HG02852 (cell line): ENCODE results near the gene UPB1.
"Not testable (repeated sequence)": the region's sequence is repeated elsewhere in the genome, so short reads cannot be mapped to it uniquely, and the experiment has no call there.

Experiments
- ATAC-seq: cut with Tn5 transposase; IDR thresholded peaks from one replicate; pipeline ENCODE4 v1.9.1; 2021; ENCODE audit warnings: mild to moderate bottlenecking, moderate library complexity; ENCODE audit not compliant: unreplicated experiment

The UPB1 gene

GRCh38 chr22:24474649-24475255 is 20.4 kb upstream of the UPB1 start:
- ATAC-seq: no peak

- ATAC-seq: no peak
These were observed 13.5 kb upstream of the UPB1 start for GRCh38 chr22:24481641-24482040.

DNA sequence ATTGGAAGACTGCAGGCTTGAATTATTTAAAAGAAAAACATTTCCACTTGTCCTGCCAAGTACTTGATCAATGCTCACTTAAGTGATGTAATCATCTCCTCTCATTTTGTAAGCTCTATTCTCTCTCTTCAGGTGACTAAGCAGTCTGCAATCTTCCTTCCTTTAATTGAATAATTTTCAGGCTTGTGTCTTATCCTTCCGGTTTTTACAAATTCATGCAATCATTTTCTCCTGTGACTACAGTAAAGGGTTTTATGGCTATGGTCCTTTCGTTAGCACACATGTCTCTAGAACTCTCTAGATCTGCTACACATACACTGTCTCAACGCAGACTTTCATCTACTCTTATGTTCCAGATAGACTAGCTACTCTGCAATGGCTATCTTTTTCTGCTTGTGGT is 12.6 kb upstream of the UPB1 start:
- no peak for ATAC-seq

DNA sequence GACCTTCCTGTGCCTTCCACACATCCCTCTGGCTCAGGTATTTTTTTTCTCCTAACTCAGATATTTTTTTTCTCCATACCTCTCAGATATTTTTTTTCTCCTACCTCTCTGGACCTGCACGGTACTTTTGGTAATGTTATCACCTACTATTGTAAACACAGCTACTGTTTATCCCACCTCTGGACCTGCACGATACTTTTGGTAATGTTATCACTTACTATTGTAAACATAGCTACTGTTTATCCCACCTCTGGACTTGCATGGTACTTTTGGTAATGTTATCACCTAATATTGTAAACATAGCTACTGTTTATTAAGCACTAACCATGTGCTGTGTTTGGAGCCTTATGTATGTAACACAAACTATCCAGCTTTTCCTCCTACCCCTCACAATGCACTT is 12.1 kb upstream of the UPB1 start:
- ATAC-seq: no peak

- ATAC-seq: no peak
These were observed 11.1 kb upstream of the UPB1 start for GRCh38 chr22:24483976-24484545.

GRCh38 chr22:24485170-24485569 is 10.0 kb upstream of the UPB1 start:
- no peak for ATAC-seq

GRCh38 chr22:24485608-24486007 is 9.5 kb upstream of the UPB1 start:
- ATAC-seq: no peak

- ATAC-seq: no peak
These were observed 8.6 kb upstream of the UPB1 start for GRCh38 chr22:24486501-24486921.

GRCh38 chr22:24489011-24489410 is 6.1 kb upstream of the UPB1 start:
- ATAC-seq: no peak

GRCh38 chr22:24489434-24489833 is 5.7 kb upstream of the UPB1 start:
- ATAC-seq: not testable (repeated sequence)

DNA sequence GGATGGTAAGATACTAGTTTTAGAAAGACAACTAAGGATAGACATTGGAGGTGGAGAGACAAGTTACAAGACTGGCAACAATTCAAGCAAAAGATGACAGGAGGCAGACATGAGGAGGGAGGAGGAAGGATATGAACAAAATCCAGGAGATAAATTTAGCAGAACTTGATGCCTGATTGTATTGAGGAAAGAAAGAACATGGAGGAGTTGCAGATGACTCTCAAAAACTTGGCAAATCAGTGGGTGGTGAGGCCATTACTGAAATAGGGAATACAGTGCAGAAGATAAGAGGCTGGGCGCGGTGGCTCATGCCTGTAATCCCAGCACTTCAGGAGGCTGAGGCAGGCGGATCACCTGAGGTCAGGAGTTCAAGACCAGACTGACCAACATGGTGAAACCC is 2.7 kb upstream of the UPB1 start:
- ATAC-seq: no peak

- no peak for ATAC-seq
These were observed 985 bp upstream of the UPB1 start for GRCh38 chr22:24494167-24494527.

GRCh38 chr22:24495365-24495675 is 188 bp downstream of the UPB1 start:
- ATAC-seq: no peak

DNA sequence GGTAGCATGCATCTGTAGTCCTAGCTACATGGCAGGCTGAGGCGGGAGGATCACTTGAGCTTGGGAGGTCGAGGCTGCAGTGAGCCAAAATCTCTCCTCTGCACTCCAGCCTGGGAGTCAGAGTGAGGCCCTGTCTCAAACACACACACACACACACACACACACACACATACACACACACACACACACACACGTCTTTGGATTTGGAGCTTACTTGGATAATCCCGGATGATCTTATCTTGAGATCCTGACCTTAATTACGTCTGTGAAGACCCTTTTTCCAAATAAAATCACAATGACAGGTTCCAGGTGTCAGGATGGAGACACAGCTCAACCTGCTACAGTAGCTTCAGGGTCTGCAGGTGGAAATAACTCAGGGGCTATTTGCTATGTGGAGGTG is 1.1 kb downstream of the UPB1 start:
- no peak for ATAC-seq

- no peak for ATAC-seq
These were observed 1.5 kb downstream of the UPB1 start for GRCh38 chr22:24496661-24497060.

DNA sequence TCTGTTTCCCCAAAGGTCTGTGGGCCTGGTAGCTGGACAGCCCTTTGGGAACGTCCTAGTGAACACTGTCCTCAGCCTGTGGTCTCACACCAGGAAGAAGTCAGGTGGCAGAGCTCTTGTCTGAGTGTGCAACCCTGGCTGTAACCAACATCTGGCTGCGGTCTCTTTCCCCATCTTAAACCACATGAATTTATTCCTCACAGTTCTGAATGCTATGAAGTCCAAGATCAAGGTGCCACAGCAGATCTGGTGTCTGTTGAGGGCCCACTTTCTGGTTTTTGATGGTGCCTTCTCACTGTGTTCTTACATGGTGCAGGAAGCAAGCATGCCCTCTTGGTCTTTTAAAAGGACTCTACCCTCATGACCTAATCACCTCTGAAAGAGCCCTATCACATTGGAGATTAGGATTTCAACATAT is 2.7 kb downstream of the UPB1 start:
- ATAC-seq: no peak

- ATAC-seq: no peak
These were observed 3.7 kb downstream of the UPB1 start for GRCh38 chr22:24498824-24499223.

DNA sequence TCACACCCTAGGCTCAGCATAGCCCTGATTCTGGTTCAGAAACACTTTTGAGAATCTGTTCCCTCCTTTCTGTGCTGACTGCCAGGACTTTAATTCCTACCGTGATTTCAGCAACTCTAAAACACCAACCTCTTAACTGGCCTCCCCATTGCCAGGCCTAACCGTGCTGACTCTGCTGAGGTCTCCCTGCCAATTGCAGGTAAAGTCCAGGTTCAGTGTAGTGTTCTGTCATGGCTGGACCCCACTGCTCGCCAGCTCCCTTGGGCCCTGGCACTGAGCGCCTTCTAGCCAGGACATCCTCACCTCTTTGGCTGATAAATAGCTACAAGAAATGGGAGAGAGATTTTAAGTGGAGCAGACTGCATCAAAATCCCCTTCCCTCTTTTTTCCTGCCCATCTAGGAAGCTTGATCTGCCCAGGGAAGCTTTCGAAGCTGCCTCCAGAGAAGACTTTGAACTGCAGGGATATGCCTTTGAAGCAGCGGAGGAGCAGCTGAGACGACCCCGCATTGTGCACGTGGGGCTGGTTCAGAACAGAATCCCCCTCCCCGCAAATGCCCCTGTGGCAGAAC is 4.7 kb downstream of the UPB1 start:
- no peak for ATAC-seq

DNA sequence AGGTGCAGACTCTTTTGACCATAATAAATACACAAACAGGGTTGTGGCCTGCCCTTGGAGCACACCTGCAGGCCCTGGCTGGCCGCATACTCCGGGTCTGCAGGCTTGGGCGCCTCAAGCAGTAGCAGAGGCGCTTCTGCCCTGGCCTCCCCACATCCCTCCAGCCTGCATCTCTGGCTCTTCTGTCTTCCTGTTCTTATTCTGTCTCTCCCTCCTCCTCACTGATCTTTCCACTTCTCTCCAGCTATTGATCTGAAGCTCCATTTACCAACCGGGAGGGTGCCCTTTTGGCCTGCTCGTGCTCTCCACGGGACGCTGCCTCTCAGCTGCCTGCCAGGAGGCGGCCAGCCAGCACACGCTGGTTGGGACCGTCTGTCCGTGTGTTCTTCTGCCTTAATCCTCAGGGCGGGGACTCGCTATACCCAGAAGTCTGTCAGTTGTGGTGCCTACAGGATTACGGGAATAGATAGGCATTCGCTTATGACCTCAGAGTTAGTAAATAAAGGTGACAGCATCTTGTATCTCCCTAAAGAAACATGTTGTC is 5.2 kb downstream of the UPB1 start:
- ATAC-seq: no peak

DNA sequence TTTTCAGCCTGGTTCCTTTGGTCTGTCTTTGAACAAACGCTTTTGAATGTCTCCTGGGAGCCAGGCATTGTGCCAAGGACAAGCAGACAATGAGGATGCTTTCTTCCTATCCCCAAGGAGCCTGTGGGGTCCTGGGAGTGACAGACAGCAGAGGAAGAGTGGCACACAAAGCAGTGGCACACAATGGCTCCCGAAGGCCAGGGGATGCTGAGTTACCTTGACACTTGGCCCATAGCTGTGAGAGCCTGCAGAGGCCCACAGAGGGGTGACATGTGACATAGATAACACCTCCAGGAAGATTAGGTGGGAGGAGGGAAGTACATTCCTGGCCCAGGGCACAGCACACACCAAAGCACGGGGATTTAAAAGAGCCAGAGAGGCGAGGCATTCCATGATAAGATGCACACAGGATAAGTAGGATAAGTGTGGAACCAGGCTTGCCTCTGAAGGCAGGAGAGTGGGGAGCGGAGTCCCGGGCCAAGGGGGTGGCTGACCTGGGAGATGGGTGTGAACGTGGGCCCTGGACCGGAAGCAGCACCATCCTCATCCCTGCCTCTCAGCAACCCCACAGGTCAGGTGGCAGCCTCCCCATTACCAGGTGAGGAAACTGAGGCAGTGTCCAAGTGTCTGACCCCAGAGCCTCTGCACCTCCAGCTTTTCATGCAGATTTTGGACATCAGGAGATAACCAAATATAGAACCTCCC is 6.3 kb downstream of the UPB1 start:
- no peak for ATAC-seq

GRCh38 chr22:24502034-24502433 is 6.9 kb downstream of the UPB1 start:
- ATAC-seq: no peak

DNA sequence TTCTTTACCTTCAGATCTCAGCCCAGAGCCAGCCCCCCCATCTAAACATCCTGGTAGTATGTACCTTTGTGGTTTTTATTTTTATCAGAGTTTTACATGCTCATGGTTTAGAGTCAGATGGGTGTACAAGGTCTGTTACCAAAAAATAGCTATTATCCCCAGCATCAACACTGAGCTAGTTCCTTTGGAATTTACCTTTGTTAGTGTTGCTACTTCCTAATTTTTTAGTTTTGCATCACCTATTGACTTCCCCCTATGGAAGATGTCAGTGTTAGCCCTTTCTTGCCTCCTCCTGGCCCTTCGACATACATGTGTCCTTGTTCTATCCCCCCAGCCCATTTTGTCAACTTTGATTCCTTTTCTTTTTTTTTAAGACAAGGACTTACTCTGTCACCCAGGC is 7.4 kb downstream of the UPB1 start:
- ATAC-seq: no peak
